Suppressor macrophage (primary cell): ENCODE results near the gene CD151.

ENCODE experiments used
- DNase-seq, 4 experiments: peaks; one replicate each; pipeline ENCODE4 v3.0.0-alpha.2; 2020 to 2022

The CD151 gene

GRCh38 chr11:797296-798092 lies 35.3 kb upstream of the CD151 start:
- peak; percentile 63 to 85 (median 74) for DNase-seq

- DNase-seq: peak; percentile 85 to 96 (median 90)
Observed at GRCh38 chr11:798093-798713, 34.5 kb upstream of the CD151 start, which contains the start of gene SLC25A22. SLC25A22 (minus strand) TSS chr11:798281; CDS start chr11:795006, 3,275 bp downstream.

- no peak for DNase-seq
Observed at GRCh38 chr11:799641-800316, 33.0 kb upstream of the CD151 start.

GRCh38 chr11:800473-800872 lies 32.3 kb upstream of the CD151 start:
- no peak for DNase-seq

GRCh38 chr11:801097-801780 lies 31.5 kb upstream of the CD151 start:
- DNase-seq: no peak

- no peak for DNase-seq
Observed at GRCh38 chr11:802018-802617, 30.6 kb upstream of the CD151 start.

- no peak for DNase-seq
Observed at GRCh38 chr11:802693-803466, 29.9 kb upstream of the CD151 start.

- no peak for DNase-seq
Observed at GRCh38 chr11:803467-803742, 29.3 kb upstream of the CD151 start.

- peak in 1 of 4 experiments; percentile 23 for DNase-seq
Observed at GRCh38 chr11:803770-804598, 28.8 kb upstream of the CD151 start.

- DNase-seq: no peak
Observed at GRCh38 chr11:804599-804964, 28.2 kb upstream of the CD151 start.

- DNase-seq: no peak
Observed at GRCh38 chr11:808427-809286, 24.1 kb upstream of the CD151 start.

- peak; percentile 99 for DNase-seq
Observed at GRCh38 chr11:809287-810039, 23.3 kb upstream of the CD151 start, which contains the start of gene RPLP2. RPLP2 (plus strand) TSS chr11:809967; CDS start chr11:810235, 268 bp downstream.

GRCh38 chr11:810040-810567 lies 22.6 kb upstream of the CD151 start:
- peak in 2 of 4 experiments; percentile 40 to 59 for DNase-seq

- peak in 2 of 4 experiments; percentile 39 to 47 for DNase-seq
Observed at GRCh38 chr11:811446-812245, 21.1 kb upstream of the CD151 start.

- DNase-seq: no peak
Observed at GRCh38 chr11:812390-812789, 20.4 kb upstream of the CD151 start.

- DNase-seq: no peak
Observed at GRCh38 chr11:813072-813455, 19.7 kb upstream of the CD151 start.

- DNase-seq: no peak
Observed at GRCh38 chr11:813456-814096, 19.2 kb upstream of the CD151 start.
